Transverse colon (tissue), 4 donors: ENCODE results near the gene CCDC137.

Experiments used
- CTCF ChIP-seq, 5 experiments: fragments of 200-600 bp in 3 of 5; fragments of 450-650 bp in 2 of 5; sonication (generic) in 3 of 5; IDR thresholded peaks; 1 replicate in 2 of 5; 2 replicates in 3 of 5; pipeline ENCODE4 v1.5.1; 2016 to 2017; ENCODE audit warnings: antibody characterized with exemption in 5 of 5, inconsistent platforms in 3 of 5, mild to moderate bottlenecking in 2 of 5, moderate library complexity in 1 of 5
- EP300 ChIP-seq: sonication (generic); formaldehyde crosslinking; IDR thresholded peaks from one replicate; pipeline ENCODE4 v1.6.1; 2017; ENCODE audit warnings: antibody characterized with exemption, low read depth
- POLR2AphosphoS5 ChIP-seq, 3 donors: sonication (generic); formaldehyde crosslinking; IDR thresholded peaks; one replicate each; pipeline ENCODE4 v1.6.1; 2016; ENCODE audit warnings: antibody characterized with exemption in 3 of 3

- no peak for TF ChIP-seq CTCF (IDR thresholded peaks at IDR 0.05)
- no peak for TF ChIP-seq EP300
- no peak for TF ChIP-seq POLR2AphosphoS5 (IDR thresholded peaks at IDR 0.05)
Measured at GRCh38 chr17:81705518-81706231, 39.1 kb downstream of the CCDC137 start.
